Upper lobe of left lung (tissue), 6 donors: Measurements from ENCODE around the gene ODAD3. TPM values are rescaled to one million over a fixed set of nuclear protein-coding genes. Genes with fewer than 3 reads are reported as not detected.
"Not testable (repeated sequence)": the region's sequence is repeated elsewhere in the genome, so short reads cannot be mapped to it uniquely, and the experiment has no call there.

Experiments
- ATAC-seq, 2 donors: fragments of 200-7000 bp; cut with Tn5 transposase; one replicate each; pipeline ENCODE4 v1.9.1; 2022; ENCODE audit warnings: mild to moderate bottlenecking in 2 of 2, moderate library complexity in 2 of 2; ENCODE audit not compliant: low FRiP score in 2 of 2
- DNase-seq, 2 donors: peaks; one replicate each; pipeline ENCODE4 v3.0.0-alpha.2; 2019 to 2020
- H3K27ac ChIP-seq, 4 donors: fragments of 200-600 bp; sonication (generic); one replicate each; pipeline ENCODE4 v1.5.1; 2016 to 2019
- H3K27me3 ChIP-seq, 4 donors: fragments of 200-600 bp; sonication (generic); one replicate each; pipeline ENCODE4 v1.5.1; 2017 to 2019
- H3K36me3 ChIP-seq, 4 donors: fragments of 200-600 bp; sonication (generic); one replicate each; pipeline ENCODE4 v1.5.1; 2016 to 2019
- H3K4me1 ChIP-seq, 4 donors: fragments of 200-600 bp; sonication (generic); one replicate each; pipeline ENCODE4 v1.5.1; 2018 to 2019
- H3K4me3 ChIP-seq, 4 donors: fragments of 200-600 bp; sonication (generic); one replicate each; pipeline ENCODE4 v1.5.1; 2017 to 2019; ENCODE audit warnings: mild to moderate bottlenecking in 2 of 4, moderate library complexity in 1 of 4
- H3K9me3 ChIP-seq, 4 donors: fragments of 200-600 bp; sonication (generic); one replicate each; pipeline ENCODE4 v1.5.1; 2018 to 2019
- EP300 ChIP-seq, 4 donors: sonication (generic); formaldehyde crosslinking; IDR thresholded peaks; one replicate each; pipeline ENCODE4 v1.5.1; 2017; ENCODE audit warnings: antibody characterized with exemption in 4 of 4, control low read depth in 2 of 4
- POLR2A ChIP-seq, 4 donors: fragments of 450-650 bp; IDR thresholded peaks; one replicate each; pipeline ENCODE4 v1.5.1; 2016 to 2017; ENCODE audit warnings: antibody characterized with exemption in 4 of 4, mild to moderate bottlenecking in 2 of 4
- POLR2AphosphoS5 ChIP-seq, 2 donors: sonication (generic); formaldehyde crosslinking; IDR thresholded peaks; one replicate each; pipeline ENCODE4 v1.5.1; 2017; ENCODE audit warnings: antibody characterized with exemption in 2 of 2
- WGBS, 2 donors: methylation state at CpG; one replicate each; pipeline ENCODE4 v1.1.5; 2017 to 2018; 5-methylcytosine and 5-hydroxymethylcytosine counted together
- total RNA-seq, 6 donors: library from RNA; depleted of rRNA in 4 of 6; stranded (reverse); fragments of >200 nt in 4 of 6; gene quantifications; one replicate each; pipeline versions ENCODE4 v1.1.0 to v1.2.1, GENCODE V29; 2016 to 2021
- TF ChIP-seq, protein P1 (sequence below), 6 experiments: fragments of 450-650 bp in 4 of 6; fragments of 200-600 bp in 2 of 6; sonication (generic) in 2 of 6; IDR thresholded peaks; one replicate each; pipeline ENCODE4 v1.5.1; 2016 to 2019; ENCODE audit warnings: antibody characterized with exemption in 6 of 6
- donor health status: DM: no; HTN: no; CAD: no; lungs with moderate emphysema.
- donor health status: DM: no; HTN: yes; CAD: no; lungs with severe emphysema.

ODAD3 gene
- total RNA-seq, 6 donors from 2014 or later, result 0.34 to 11.1 (median 4.1) TPM

DNA sequence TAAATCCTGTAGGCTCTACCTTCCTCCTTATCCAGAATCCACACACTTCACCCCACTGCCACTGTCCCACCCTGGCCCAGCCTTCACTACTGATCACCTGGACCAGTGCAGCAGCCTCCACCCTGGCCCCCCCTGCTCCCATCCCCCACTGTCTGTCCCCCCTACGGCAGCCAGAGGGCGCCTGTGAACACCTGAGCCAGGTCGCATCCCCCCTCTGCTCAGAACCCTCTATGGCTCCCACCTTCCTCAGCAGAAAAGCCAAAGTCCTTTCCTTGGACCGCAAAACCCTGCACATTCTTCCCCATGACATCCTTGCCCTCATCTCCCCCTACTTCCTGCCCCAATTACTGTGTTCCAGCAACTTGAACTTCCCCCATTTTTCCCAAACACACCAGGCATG is 25.3 kb upstream of the ODAD3 start:
- Histone ChIP-seq H3K4me3 (no peak overlapping the region), H3K4me1 (no peaks in the 10 kb centered on the region), H3K36me3 (no peaks in the 10 kb centered on the region), H3K27me3 (no peaks in the 10 kb centered on the region), H3K9me3 (no peaks in the 10 kb centered on the region), H3K27ac (no peak overlapping the region)
- WGBS, 2 donors, result 60% methylated on average over 4 of the region's 4 CpGs
- TF ChIP-seq POLR2A (IDR thresholded peaks at IDR 0.05), result no peak
- TF ChIP-seq, protein P1, sequence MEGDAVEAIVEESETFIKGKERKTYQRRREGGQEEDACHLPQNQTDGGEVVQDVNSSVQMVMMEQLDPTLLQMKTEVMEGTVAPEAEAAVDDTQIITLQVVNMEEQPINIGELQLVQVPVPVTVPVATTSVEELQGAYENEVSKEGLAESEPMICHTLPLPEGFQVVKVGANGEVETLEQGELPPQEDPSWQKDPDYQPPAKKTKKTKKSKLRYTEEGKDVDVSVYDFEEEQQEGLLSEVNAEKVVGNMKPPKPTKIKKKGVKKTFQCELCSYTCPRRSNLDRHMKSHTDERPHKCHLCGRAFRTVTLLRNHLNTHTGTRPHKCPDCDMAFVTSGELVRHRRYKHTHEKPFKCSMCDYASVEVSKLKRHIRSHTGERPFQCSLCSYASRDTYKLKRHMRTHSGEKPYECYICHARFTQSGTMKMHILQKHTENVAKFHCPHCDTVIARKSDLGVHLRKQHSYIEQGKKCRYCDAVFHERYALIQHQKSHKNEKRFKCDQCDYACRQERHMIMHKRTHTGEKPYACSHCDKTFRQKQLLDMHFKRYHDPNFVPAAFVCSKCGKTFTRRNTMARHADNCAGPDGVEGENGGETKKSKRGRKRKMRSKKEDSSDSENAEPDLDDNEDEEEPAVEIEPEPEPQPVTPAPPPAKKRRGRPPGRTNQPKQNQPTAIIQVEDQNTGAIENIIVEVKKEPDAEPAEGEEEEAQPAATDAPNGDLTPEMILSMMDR (IDR thresholded peaks at IDR 0.05), result no peak
- ATAC-seq, result no peak
- DNase-seq, result no peak

- H3K27ac ChIP-seq, H3K9me3 ChIP-seq, H3K27me3 ChIP-seq, DNase-seq, H3K4me1 ChIP-seq, H3K36me3 ChIP-seq, H3K4me3 ChIP-seq, ATAC-seq: not testable (repeated sequence)
- WGBS, 2 donors, result 69 to 77% methylated on average over 10 to 11 of the region's 11 CpGs
These were observed 24.0 kb upstream of the ODAD3 start for GRCh38 chr19:11458912-11459311.

GRCh38 chr19:11458236-11458900 is 23.4 kb upstream of the ODAD3 start:
- H3K36me3 ChIP-seq, result no peaks in the 10 kb centered on the region
- no peaks in the 10 kb centered on the region for H3K27me3 ChIP-seq
- TF ChIP-seq, protein P1 (IDR thresholded peaks at IDR 0.05), result no peak
- TF ChIP-seq EP300 (IDR thresholded peaks at IDR 0.05) (no peak), POLR2A (IDR thresholded peaks at IDR 0.05) (no peak), POLR2AphosphoS5 (IDR thresholded peaks at IDR 0.05) (no peak)
- H3K27ac ChIP-seq, result no peak overlapping the region
- H3K4me3 ChIP-seq, result no peak overlapping the region
- ATAC-seq, result no peak
- no peaks in the 10 kb centered on the region for H3K4me1 ChIP-seq
- H3K9me3 ChIP-seq, result no peaks in the 10 kb centered on the region
- 85 to 93% methylated on average over 8 to 19 of the region's 19 CpGs for WGBS, 2 donors
- no peak for DNase-seq

- Histone ChIP-seq H3K27ac (no peak overlapping the region), H3K4me3 (no peak overlapping the region), H3K36me3 (no peaks in the 10 kb centered on the region), H3K4me1 (no peaks in the 10 kb centered on the region), H3K9me3 (no peaks in the 10 kb centered on the region), H3K27me3 (no peaks in the 10 kb centered on the region)
- ATAC-seq (peak in 1 of 2 donors; percentile 20), DNase-seq (no peak)
- 83 to 85% methylated on average over 11 to 20 of the region's 20 CpGs for WGBS, 2 donors
- TF ChIP-seq EP300 (IDR thresholded peaks at IDR 0.05) (no peak), POLR2AphosphoS5 (IDR thresholded peaks at IDR 0.05) (no peak)
These were observed 22.9 kb upstream of the ODAD3 start for GRCh38 chr19:11457831-11458230.

GRCh38 chr19:11457115-11457514 is 22.2 kb upstream of the ODAD3 start:
- DNase-seq, result no peak
- Histone ChIP-seq H3K27me3 (no peaks in the 10 kb centered on the region), H3K4me3 (no peak overlapping the region), H3K9me3 (no peaks in the 10 kb centered on the region), H3K36me3 (no peaks in the 10 kb centered on the region), H3K27ac (no peak overlapping the region), H3K4me1 (peaks cover 0 to under 1% (median 0%) of the 10 kb centered on the region in 4 donors)
- 38 to 43% methylated on average over 9 to 17 of the region's 18 CpGs for WGBS, 2 donors
- TF ChIP-seq POLR2A (IDR thresholded peaks at IDR 0.05) (no peak), EP300 (IDR thresholded peaks at IDR 0.05) (no peak), POLR2AphosphoS5 (IDR thresholded peaks at IDR 0.05) (no peak)
- TF ChIP-seq, protein P1 (IDR thresholded peaks at IDR 0.05), result no peak
- ATAC-seq, result no peak

DNA sequence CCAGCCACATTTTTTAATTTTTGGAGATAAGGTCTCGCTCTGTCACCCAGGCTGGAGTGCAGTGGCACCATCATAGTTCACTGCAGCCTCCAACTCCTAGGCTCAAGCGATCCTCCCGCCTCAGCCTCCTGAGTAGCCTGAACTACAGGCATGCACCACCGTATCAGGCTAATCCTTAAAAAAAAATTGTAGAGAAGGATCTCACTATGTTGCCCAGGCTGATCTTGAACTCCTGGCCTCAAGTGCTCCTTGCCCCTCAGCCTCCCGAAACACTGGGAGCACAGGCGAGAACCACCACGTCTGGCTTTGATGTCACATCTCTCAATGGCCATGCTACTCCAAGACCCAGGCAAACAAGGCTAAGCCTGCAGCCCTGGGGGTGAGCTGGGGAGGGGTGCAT is 21.7 kb upstream of the ODAD3 start:
- Histone ChIP-seq H3K36me3 (no peaks in the 10 kb centered on the region), H3K27me3 (no peaks in the 10 kb centered on the region)
- 90 to 95% methylated on average over 5 to 7 of the region's 7 CpGs for whole genome bisulfite sequencing, 2 donors

DNA sequence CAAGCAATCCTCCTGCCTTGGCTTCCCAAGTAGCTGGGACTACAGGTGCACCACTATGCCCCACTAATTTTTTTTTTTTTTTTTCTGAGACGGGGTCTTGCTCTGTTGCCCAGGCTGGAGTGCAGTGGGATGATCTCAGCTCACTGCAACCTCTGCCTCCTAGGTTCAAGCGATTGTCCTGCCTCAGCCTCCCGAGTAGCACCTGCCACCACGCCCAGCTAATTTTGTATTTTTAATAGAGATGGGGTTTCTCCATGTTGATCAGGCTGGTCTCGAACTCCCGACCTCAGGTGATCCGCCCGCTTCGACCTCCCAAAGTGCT is 20.3 kb upstream of the ODAD3 start:
- not testable (repeated sequence) for DNase-seq, ATAC-seq, H3K4me1 ChIP-seq, H3K36me3 ChIP-seq, H3K9me3 ChIP-seq, H3K27me3 ChIP-seq, H3K4me3 ChIP-seq, H3K27ac ChIP-seq
- 89 to 90% methylated on average over 9 of the region's 9 CpGs for WGBS, 2 donors

More for the DNA sequence above, 21.7 kb upstream of the ODAD3 start:
- peaks cover 0 to 4% (median 0%) of the 10 kb centered on the region in 4 donors for H3K4me1 ChIP-seq
- H3K9me3 ChIP-seq, result no peaks in the 10 kb centered on the region
- no peak for DNase-seq
- TF ChIP-seq POLR2A (IDR thresholded peaks at IDR 0.05) (no peak), POLR2AphosphoS5 (IDR thresholded peaks at IDR 0.05) (no peak), EP300 (IDR thresholded peaks at IDR 0.05) (no peak)
- TF ChIP-seq, protein P1 (IDR thresholded peaks at IDR 0.05), result no peak
- no peak overlapping the region for H3K4me3 ChIP-seq
- no peak for ATAC-seq
- no peak overlapping the region for H3K27ac ChIP-seq
